Stimulated activated CD4-positive, alpha-beta T cell treated with anti-CD3 and anti-CD28 coated beads, Interleukin-4, amount 100 ng/mL, for 1 hour (primary cell): ENCODE data around the gene PODXL.

Source experiments
- DNase-seq: peaks from one replicate; pipeline ENCODE4 v3.0.0-alpha.2; 2020

PODXL gene

DNA sequence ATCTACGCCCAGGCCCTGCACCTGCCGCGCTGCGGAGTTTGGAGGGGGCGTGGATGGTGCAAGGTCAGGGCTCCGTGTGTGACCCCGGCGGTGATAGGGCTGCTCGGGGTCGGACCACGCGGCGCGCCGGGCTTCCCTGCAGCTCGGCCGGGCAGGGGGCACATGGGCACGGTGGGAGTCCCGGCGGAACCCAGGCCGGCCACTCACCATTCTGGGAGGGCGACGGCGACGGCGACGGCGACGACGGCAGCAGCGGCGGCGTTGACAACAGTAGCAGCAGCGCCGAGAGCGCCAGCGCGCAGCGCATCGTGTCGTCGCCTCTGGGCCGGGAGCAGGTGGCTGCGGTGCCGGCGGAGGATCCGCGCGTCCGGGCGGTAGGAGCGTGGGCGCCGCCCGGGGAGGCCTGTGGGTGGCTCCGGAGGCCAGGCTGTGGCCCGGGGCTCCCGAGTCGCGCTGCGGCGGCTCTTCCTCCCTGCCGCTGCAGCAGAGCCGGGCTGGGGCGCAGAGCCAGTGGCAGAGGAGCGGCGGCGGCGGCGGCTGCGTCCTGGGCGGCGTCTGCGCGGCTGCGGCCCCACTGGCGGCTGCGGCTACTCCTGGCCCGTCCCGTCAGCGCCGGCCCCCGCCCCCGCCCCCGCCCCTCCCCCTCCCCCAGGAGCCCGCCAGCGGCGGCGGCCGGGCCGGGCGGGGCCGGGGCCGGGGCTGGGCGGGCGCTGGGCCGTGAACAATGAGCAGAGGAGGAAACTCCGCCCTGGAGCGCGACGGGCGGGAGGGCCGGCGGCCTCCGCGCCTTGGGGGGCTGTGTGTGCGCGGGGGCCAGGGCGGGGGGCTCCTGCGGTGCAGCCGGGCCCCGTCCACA is at the start of gene PODXL:
PODXL (minus strand) TSS at position 576 of the 856 bp plus-strand sequence; CDS start at position 307, 269 bp downstream.
- peak; percentile 43 for DNase-seq

DNA sequence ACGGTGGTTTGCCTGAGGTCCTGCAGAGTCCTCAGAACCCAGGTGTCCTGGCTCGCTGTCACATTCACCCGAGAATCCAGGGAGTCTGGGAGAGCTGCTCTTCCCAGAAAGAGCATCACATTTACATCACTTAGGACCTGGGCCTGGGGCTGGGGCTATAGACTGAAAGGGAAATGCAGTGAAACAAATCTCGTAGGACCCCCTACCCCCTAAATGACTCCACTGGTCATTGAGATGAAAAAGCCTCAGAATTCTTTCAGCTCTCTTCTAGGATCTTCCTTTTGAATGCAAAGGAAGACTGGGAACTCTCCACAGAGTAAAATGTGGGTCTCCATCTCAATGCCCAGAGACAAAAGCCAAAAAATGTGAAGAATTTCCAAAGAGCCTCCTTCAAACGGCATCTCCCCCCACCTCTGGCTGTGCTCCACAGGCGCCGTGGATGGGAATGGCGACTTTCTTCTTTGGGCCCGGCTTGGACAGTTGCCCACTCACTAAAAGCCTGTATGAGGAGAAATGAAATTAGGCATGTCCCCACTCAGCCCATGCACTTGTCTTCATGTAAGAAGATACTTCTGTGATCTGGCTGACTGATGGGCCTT is 49.0 kb upstream of the PODXL start:
- no peak for DNase-seq

GRCh38 chr7:131604841-131605279 is 48.4 kb upstream of the PODXL start:
- DNase-seq = no peak

- no peak for DNase-seq
Measured at GRCh38 chr7:131603932-131604331, 47.5 kb upstream of the PODXL start.

DNA sequence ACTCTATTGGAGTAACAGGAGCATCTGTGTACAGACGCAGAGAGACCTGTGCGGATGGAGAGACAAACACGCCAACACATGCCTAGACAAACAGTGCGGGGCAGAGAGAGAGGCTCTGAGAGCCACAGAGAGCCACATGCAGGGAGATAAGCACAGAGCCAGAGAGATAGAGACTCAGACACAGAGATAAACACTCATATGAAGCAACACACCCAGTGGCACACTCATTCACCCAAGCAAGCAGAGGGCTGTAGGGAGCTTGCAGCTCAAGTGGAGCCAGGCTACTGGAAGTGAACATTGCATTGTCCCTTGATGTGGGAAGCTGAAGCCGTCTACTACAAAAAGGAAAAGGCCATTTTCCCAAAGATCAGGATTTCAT is 46.6 kb upstream of the PODXL start:
- no peak for DNase-seq

GRCh38 chr7:131602304-131602993 is 46.0 kb upstream of the PODXL start:
- DNase-seq = no peak

GRCh38 chr7:131600085-131600881 is 43.9 kb upstream of the PODXL start:
- no peak for DNase-seq

- DNase-seq = no peak
Measured at GRCh38 chr7:131596785-131597184, 40.4 kb upstream of the PODXL start.

- no peak for DNase-seq
Measured at GRCh38 chr7:131595699-131596098, 39.3 kb upstream of the PODXL start.

GRCh38 chr7:131591687-131592319 is 35.4 kb upstream of the PODXL start:
- no peak for DNase-seq

DNA sequence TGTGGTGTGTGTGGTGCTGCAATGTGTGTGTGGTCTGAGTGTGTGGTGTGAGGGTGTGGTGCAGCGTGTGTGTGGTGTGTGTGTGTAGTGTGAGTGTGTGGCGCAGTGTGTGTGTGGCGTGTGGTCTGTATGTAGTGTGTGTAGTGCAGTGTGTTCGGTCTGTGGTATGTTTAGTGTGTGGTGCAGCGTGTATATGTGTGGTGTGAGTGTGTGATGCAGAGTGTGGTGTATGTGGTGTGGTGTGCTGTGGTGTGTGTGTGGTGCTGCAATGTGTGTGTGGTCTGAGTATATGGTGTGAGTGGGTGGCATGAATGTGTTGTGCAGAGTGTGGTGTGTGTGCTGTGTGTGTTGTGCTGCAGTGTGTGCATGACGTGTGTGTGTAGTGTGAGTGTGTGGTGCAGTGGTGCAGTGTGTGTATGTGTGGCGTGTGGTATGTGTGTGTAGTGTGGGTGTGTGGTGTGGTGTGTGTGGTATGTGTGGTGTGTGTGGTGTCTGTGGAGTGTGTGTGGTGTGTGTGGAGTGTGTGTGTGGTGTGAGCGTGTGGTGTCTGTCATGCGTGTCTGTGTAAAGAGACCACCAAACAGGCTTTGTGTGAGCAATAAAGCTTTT is 31.0 kb upstream of the PODXL start:
- no peak for DNase-seq

DNA sequence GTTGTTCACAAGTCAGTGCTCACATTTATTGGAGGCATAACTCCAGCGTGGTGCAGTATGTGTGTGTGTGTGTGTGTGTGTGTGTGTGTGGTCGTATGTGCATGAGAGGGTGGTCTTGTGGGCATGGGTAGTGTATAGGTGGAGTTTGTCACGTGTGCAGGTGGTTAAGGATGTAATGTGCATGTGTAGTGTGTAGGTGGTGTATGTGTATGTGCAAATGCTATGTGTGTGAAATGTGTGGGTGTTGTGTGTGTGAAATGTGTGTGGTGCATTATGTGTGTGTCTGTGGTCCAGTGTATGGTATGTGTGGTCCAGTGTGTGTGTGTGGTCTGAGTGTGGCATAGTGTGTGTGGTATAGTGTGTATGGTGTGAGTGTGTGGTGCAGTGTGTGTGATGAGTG is 30.3 kb upstream of the PODXL start:
- DNase-seq = no peak

DNA sequence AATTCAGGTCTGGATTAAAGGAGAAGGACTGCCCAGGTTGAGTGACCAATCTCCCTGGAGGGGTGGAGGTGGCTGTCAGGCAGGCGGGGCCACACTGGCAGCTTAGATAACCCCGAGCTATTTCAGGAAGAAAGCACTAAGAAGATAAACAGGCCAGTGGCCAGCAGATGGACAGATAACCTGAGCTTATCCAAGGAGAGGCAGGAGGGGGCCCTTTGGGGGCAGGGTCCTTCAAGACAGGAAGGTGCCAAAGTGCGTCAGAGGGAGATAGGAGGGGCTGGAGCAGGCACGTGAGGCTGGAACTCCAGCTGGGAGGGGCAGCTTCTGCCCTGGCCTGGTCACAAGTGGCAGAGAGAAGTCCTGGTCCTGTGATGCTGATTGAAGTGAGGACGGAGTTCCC is 29.8 kb upstream of the PODXL start:
- DNase-seq = no peak

DNA sequence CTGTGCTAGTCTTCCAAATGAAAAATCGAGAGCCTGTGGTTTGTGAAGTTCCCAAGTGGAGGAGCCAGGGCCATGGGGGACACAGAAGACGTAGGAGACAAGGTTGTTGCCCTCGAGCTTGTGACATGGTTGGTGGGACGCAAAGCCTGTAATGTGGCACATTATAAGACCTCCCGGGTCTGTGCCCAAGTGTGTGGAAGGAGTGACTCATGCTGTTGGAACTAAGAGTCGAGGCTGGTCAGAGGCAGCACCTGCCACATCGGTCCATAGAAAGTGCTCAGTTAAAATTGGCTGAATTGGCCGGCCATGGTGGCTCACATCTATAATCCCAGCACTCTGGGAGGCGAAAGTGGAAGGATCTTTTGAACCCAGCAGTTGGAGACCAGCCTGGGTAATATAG is 27.0 kb upstream of the PODXL start:
- no peak for DNase-seq

DNA sequence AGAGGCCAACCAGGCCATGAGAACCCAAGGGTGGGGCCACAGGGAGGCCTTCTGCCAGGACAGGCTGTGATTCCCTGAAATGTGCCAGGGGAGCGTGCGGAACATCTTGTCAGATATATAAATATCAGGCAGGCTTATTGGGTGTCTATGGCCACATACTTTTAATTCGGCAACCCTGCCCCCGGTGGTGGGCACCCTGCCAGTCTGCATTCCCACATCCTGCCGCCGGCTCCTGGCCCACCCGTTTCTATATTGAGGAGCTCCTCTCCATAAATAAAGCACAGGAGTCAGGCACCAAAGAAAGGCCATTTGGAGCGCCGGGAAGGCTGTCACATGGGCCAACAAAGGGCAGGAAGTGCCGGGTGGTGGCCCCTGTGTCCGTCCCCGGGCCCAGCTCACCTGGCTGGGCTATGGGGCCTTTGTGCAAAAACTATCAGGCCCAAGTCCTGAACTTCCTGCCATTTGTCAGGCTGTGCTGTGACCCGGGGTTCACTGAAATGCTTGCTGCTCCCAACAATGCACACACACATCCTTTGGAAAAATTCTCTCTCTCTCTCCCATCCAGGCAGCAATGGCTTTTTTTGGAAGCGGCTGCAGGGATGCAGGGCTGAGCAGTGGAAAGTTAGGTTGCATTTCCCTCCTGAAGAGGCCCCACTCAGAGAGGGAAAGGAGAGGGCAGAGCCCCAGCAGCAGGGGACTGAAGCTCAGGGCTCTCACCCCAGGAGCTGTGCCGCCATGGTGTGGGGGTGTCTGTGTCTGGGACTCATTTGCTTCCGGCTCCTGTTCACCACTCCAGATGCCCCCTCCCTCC is 25.0 kb upstream of the PODXL start:
- DNase-seq = no peak

DNA sequence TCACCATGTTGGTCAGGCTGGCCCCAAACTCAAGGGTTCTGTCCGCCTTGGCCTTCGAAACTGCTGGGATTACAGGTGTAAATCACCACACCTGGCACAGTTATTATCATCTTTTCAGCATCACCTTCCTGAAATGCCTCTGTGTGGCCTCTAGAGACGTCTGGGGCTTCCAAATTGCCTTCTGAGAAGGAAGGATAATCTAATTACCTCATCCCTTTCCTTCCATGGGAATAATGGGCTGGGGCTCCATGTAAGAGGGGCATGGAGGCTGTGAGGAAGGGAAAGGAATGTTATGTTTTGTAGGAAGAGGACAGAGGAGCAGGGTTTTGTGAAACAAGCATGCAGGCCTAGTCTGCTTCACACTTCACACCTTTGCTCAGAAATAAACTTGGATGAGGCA is 22.2 kb upstream of the PODXL start:
- DNase-seq = no peak

DNA sequence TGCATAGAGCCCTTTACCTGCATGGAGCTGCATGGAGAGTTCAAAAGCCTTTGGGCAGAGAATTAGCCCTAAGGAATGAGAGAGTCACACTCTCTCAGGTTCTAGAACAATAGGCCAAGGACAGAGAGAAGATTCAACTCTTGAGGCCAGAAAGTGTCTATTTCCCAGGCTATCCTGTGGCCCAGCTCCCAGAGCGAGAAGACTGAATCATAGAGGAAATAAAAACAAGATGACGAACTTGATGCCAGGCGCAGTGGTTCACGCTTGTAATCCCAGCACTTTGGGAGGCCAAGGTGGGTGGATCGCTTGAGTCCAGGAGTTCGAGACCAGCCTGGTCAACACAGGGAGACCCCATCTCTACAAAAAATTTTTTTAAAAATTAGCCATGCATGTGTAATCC is 18.3 kb upstream of the PODXL start:
- DNase-seq = no peak

DNA sequence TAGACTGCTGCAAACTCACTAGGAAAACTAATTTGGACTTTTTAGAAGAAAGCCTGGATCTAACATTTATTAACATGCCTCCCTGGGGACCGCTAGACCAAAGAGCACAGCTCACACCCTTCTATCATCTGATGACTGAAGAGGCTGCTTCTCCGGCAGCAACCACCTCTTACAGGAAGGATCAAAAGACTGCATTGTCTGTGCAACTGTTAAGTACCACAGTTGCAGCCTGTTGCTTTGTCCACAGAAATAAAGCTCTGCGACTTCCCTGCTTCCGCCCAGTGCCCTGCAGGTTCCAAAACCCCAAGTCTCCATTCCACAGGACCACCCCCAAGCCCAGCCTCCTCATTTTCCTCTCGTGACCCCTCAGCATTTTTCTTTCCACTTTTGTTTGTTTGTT is 14.0 kb upstream of the PODXL start:
- DNase-seq = no peak

DNA sequence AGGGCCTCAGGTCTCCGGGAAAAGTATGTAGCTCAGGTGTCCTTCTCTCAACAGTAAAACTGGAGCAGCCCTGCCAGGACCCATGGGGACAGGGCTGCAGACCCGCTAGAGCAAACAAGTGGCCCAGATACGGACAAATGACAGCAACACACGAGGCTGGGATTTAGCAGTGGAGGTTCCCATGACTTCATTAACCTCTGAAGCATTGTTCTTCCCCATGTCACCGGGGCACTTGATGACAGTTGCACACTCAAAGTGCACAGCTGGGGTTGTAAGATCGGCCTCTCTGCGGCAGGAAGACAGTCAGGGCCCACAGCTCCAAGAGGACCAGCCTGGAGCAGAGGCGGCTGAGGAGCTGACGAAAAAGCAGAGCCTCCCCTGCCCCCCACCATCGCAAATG is 12.5 kb upstream of the PODXL start:
- DNase-seq = no peak

- no peak for DNase-seq
Measured at GRCh38 chr7:131568510-131568909, 12.1 kb upstream of the PODXL start.

- DNase-seq = no peak
Measured at GRCh38 chr7:131564640-131565039, 8.2 kb upstream of the PODXL start.
